RWPE2 (cell line): ENCODE data around the gene IL36B.

Experiments used
- ATAC-seq: fragments of 200-7000 bp; cut with Tn5 transposase; 3 replicates; pipeline ENCODE4 v1.9.1; 2021; ENCODE audit warnings: low read depth
- DNase-seq: peaks from one replicate; pipeline ENCODE4 v3.0.0-alpha.2; 2020; ENCODE audit warnings: low spot score
- H3K27ac ChIP-seq: fragments of 450-650 bp; 2 replicates; pipeline ENCODE4 v1.5.1; 2017; ENCODE audit warnings: mild to moderate bottlenecking; ENCODE audit not compliant: poor library complexity, severe bottlenecking
- H3K27me3 ChIP-seq: fragments of 250-450 bp; sonication (Bioruptor Pico); 2 replicates; pipeline ENCODE4 v1.5.1; 2021; ENCODE audit warnings: mild to moderate bottlenecking, moderate library complexity; ENCODE audit not compliant: insufficient read depth, poor library complexity, severe bottlenecking
- H3K36me3 ChIP-seq: fragments of 250-450 bp; sonication (Bioruptor Pico); 2 replicates; pipeline ENCODE4 v1.5.1; 2020; ENCODE audit warnings: low read depth, mild to moderate bottlenecking, moderate library complexity
- H3K4me1 ChIP-seq: fragments of 250-450 bp; sonication (Bioruptor Pico); 2 replicates; pipeline ENCODE4 v1.5.1; 2021; ENCODE audit warnings: mild to moderate bottlenecking, moderate library complexity; ENCODE audit not compliant: insufficient read depth, poor library complexity, severe bottlenecking
- H3K4me3 ChIP-seq: fragments of 250-450 bp; sonication (Bioruptor Pico); 2 replicates; pipeline ENCODE4 v1.5.1; 2021; ENCODE audit warnings: mild to moderate bottlenecking, moderate library complexity; ENCODE audit not compliant: severe bottlenecking
- H3K9me3 ChIP-seq: fragments of 250-450 bp; sonication (Bioruptor Pico); 2 replicates; pipeline ENCODE4 v1.5.1; 2021; ENCODE audit warnings: mild to moderate bottlenecking, moderate library complexity; ENCODE audit not compliant: severe bottlenecking
- CTCF ChIP-seq: fragments of 450-650 bp; IDR thresholded peaks from one replicate; pipeline ENCODE4 v1.5.1; 2017; ENCODE audit warnings: mild to moderate bottlenecking, moderate library complexity; ENCODE audit not compliant: poor library complexity, severe bottlenecking

Gene IL36B

GRCh38 chr2:112997151-112997550, 55.5 kb downstream of the IL36B start:
- ATAC-seq (no peak), DNase-seq (no peak)
- no peaks in the 10 kb centered on the region for H3K4me1 ChIP-seq
- no peak overlapping the region for H3K27ac ChIP-seq
- no peaks in the 10 kb centered on the region for H3K27me3 ChIP-seq
- H3K4me3 ChIP-seq: no peak overlapping the region
- H3K36me3 ChIP-seq: no peaks in the 10 kb centered on the region
- no peak for TF ChIP-seq CTCF
- peaks cover 2% of the 10 kb centered on the region for H3K9me3 ChIP-seq

DNA sequence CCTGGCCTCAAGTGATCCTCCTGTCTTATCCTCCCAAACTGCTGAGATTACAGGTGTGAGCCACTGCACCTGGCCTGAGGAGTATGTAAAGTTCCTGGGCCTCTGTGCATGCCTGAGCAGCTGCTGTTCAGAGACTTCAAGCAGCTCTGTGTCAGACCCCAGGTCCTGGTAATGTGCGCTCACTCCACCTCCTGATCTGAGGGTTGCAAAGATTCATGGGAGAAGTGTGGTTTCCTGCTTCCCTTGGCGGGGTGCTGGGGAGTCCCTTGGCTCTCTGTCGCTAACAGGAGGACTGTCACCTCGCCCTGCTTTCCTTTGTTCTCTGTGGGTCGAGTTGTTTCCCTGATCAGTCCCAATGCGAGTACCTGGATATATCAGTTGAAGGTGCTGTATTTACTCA, 56.0 kb downstream of the IL36B start:
- Histone ChIP-seq H3K27ac (no peak overlapping the region), H3K36me3 (no peaks in the 10 kb centered on the region), H3K4me3 (no peak overlapping the region), H3K4me1 (no peaks in the 10 kb centered on the region), H3K27me3 (no peaks in the 10 kb centered on the region), H3K9me3 (peaks cover 2% of the 10 kb centered on the region)
- TF ChIP-seq CTCF: no peak
- ATAC-seq: no peak
- DNase-seq: no peak

- Histone ChIP-seq H3K27ac (no peak overlapping the region), H3K36me3 (no peaks in the 10 kb centered on the region), H3K4me3 (no peak overlapping the region), H3K9me3 (peaks cover 2% of the 10 kb centered on the region), H3K27me3 (no peaks in the 10 kb centered on the region), H3K4me1 (no peaks in the 10 kb centered on the region)
- DNase-seq (no peak), ATAC-seq (no peak)
- no peak for TF ChIP-seq CTCF
These were observed 57.2 kb downstream of the IL36B start for GRCh38 chr2:112995346-112995920.

DNA sequence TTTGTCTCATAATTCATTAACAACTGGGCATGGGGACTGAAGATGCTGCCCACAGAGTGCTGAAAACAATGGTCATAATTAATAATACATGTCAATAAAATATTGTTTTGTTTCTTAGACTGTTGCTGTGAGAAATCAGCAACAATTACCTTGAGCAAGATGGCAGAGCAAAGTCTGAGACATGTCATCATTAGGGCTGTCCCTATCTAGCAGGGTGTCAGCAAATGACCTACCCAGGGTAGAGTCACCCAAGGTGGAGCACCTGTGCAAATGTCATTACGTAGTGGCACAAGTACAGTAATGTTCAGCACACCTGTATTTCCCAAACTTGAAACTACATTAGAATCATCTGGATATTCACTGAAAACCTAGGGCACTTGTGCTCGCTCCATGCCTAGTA, 58.0 kb downstream of the IL36B start:
- Histone ChIP-seq H3K4me1 (no peaks in the 10 kb centered on the region), H3K27ac (no peak overlapping the region), H3K27me3 (no peaks in the 10 kb centered on the region), H3K9me3 (peaks cover 2% of the 10 kb centered on the region), H3K4me3 (no peak overlapping the region), H3K36me3 (no peaks in the 10 kb centered on the region)
- ATAC-seq (no peak), DNase-seq (no peak)
- no peak for TF ChIP-seq CTCF

DNA sequence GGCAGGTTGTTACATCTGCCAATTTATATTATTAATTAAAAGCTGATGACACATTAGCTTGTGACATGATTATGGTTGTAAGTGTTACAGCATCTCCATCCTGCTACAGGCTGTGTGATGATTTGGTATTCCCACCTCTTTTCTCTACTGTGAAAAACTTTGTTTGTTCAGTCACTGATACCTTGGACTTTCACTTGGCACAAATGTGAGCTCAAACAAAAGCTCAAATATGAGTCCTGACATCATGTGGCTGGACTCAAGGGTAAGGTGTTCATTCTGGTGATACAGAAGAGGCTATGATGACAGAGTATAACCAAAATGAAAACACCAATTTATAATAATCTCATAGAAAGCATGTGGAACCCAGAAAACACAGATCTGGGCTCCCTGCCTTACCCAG, 58.8 kb downstream of the IL36B start:
- Histone ChIP-seq H3K27ac (no peak overlapping the region), H3K27me3 (no peaks in the 10 kb centered on the region), H3K4me1 (no peaks in the 10 kb centered on the region), H3K4me3 (no peak overlapping the region), H3K9me3 (peaks cover 2% of the 10 kb centered on the region), H3K36me3 (no peaks in the 10 kb centered on the region)
- TF ChIP-seq CTCF: no peak
- no peak for DNase-seq
- no peak for ATAC-seq
